Measurements from ENCODE around the gene ARL15. TPM values are rescaled to one million over a fixed set of nuclear protein-coding genes. Genes with fewer than 3 reads are reported as not detected.

The ARL15 gene
- total RNA-seq, 1 experiment from 2014 or later: 13.0 TPM

DNA sequence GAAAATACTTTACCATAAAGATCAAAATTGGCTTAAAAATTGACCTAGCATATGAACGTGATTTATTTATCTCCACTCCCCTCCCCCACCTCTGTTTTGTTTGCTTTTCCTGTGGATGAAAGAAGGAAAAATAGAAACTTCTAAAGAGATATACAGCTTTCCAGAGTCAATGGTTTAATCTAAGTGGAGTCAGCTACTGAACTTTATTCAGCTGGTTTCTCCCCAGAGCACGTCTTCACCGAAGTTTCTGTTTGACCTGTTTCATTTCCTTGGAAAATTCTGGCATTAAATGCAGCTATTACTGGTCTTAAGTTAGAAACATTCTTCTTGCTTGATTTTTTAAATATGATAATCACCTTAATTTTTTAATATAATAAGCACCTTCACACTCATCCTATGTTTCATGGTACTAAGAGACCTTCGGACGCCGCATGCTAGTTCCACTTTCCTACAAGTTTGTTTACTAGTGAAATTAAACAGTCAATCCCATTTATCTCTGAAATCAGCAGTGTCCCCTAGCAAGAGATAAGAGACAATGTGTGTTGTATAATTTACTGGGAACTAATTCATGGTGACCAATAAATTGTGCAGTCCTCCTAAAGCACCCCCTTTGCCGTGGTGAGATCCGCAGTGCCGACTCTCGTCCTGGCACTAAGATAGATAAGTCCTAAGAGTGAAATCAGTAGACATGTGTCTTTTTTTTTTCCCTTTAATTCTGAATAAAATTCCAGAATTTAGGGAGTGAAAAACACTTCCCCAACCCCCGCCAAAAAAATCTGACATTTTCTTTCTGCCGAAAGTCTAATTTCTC, 89.9 kb downstream of the ARL15 start:
- Histone ChIP-seq H3K4me2 (ENCODE audit: insufficient read depth, insufficient read length, low read length) (no peak overlapping the region), H2BK120ac (ENCODE audit: low read depth, low read length, poor library complexity, severe bottlenecking) (no peak overlapping the region), H4K20me1 (ENCODE audit: control insufficient read depth, insufficient read depth, insufficient read length) (no peaks in the 10 kb centered on the region), H4K5ac (ENCODE audit: insufficient read length, low read depth, low read length) (no peak overlapping the region), H3K79me2 (ENCODE audit: insufficient read depth, low read length) (no peaks in the 10 kb centered on the region), H3K4ac (ENCODE audit: low read depth, low read length) (no peak overlapping the region), H3T11ph (ENCODE audit: low read length) (no peak overlapping the region), H2BK12ac (ENCODE audit: insufficient read length, low read depth, low read length) (no peak overlapping the region), H2AK5ac (ENCODE audit: insufficient read length, low read length) (no peak overlapping the region), H3K18ac (ENCODE audit: insufficient read length, low read depth, low read length) (no peak overlapping the region), H3K23ac (ENCODE audit: insufficient read length, low read depth, low read length) (no peak overlapping the region), H2BK20ac (ENCODE audit: low read depth, low read length, poor library complexity, severe bottlenecking) (no peak overlapping the region), H3K79me1 (ENCODE audit: insufficient read depth, low read depth, low read length, poor library complexity, severe bottlenecking) (peaks cover 3% of the 10 kb centered on the region), H3K27ac (ENCODE audit: insufficient read length, low read depth, low read length) (no peak overlapping the region), H3K27me3 (ENCODE audit: insufficient read depth, low read length) (no peaks in the 10 kb centered on the region), H3K9ac (ENCODE audit: extremely low read depth, insufficient read length, low read length) (no peak overlapping the region), H2BK15ac (ENCODE audit: low read depth, low read length) (no peak overlapping the region), H3K14ac (ENCODE audit: insufficient read depth, low read length) (no peak overlapping the region), H3K23me2 (ENCODE audit: insufficient read length, low read depth, low read length, poor library complexity, severe bottlenecking) (no peaks in the 10 kb centered on the region), H3K9me3 (ENCODE audit: control insufficient read depth, low read depth, low read length) (no peaks in the 10 kb centered on the region), H4K8ac (replicated peaks; ENCODE audit: insufficient read length, low read depth, low read length) (no peak overlapping the region), H3K4me1 (ENCODE audit: insufficient read depth, low read length) (peaks cover 7% of the 10 kb centered on the region; the same call in 1 of the 2 replicates), H4K91ac (ENCODE audit: insufficient read length, low read depth, low read length) (no peak overlapping the region), H2BK5ac (ENCODE audit: insufficient read length, low read length) (no peak overlapping the region), H3K56ac (ENCODE audit: insufficient read length, low read depth, low read length) (no peak overlapping the region), H2AFZ (ENCODE audit: low read length) (no peak overlapping the region)
- DNase-seq: no peak
- no peak overlapping the region for H3K4me3 Mint-ChIP-seq
- no CpG with 5 or more reads among the region's 12 CpGs for WGBS (ENCODE audit: extremely low coverage, insufficient read length, low lambda C conversion rate)
- H3K9me3 Mint-ChIP-seq: peaks cover 2 to 9% of the 10 kb centered on the region in 2 experiments; a peak in 3 of 5 replicates
- TF ChIP-seq, protein P1, sequence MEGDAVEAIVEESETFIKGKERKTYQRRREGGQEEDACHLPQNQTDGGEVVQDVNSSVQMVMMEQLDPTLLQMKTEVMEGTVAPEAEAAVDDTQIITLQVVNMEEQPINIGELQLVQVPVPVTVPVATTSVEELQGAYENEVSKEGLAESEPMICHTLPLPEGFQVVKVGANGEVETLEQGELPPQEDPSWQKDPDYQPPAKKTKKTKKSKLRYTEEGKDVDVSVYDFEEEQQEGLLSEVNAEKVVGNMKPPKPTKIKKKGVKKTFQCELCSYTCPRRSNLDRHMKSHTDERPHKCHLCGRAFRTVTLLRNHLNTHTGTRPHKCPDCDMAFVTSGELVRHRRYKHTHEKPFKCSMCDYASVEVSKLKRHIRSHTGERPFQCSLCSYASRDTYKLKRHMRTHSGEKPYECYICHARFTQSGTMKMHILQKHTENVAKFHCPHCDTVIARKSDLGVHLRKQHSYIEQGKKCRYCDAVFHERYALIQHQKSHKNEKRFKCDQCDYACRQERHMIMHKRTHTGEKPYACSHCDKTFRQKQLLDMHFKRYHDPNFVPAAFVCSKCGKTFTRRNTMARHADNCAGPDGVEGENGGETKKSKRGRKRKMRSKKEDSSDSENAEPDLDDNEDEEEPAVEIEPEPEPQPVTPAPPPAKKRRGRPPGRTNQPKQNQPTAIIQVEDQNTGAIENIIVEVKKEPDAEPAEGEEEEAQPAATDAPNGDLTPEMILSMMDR (conservative IDR thresholded peaks at IDR 0.05): no peak
- H3K4me1 Mint-ChIP-seq: peaks cover 25 to 35% of the 10 kb centered on the region in 2 experiments
- H3K27ac Mint-ChIP-seq: peak overlapping the region in 2 of 3 experiments; percentile 15 to 53; a peak in 2 of 7 replicates
- no peaks in the 10 kb centered on the region for H3K27me3 Mint-ChIP-seq (ENCODE audit: low read depth)
- H3K36me3 Mint-ChIP-seq (ENCODE audit: insufficient read depth in 1 of 3, low read depth in 3 of 3): peaks cover 0 to 12% (median 0%) of the 10 kb centered on the region in 3 experiments; a peak in 3 of 7 replicates
